ENCODE results near the gene BMPR1A.

BMPR1A gene

DNA sequence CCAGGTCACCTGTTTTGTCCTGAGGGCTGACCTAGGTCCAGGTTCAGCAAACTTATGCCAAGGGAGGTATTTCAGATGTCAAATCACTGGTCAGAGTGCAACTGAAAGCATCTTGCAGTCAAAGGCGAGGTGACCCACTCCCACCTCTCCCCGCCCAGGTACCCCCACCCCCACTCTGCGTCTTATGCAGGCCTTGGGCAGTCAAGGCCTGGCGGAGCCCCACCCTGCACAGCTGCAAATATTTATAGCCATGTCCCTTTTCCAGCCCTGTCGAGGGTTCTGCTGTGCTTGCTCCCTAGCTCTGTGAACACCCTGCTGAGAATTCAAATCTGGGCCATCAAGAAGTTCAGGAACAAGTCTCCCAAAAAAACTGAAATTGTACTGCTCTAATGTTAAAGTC is 40.6 kb upstream of the BMPR1A start:
- H3K4me3 ChIP-seq (ENCODE audit: low read depth, low read length) = no peak overlapping the region
- CTCF ChIA-PET = interaction anchor here (0.6 to 1.7 kb wide), 6 partner anchors 16 to 193 kb away, joined by 3 to 5 read pairs (median 4); no protein-coding TSS in a partner anchor
- no peak for DNase-seq (ENCODE audit: low read depth, low spot score)
- POLR2A ChIA-PET = no interaction called here
- TF ChIP-seq, protein P1, sequence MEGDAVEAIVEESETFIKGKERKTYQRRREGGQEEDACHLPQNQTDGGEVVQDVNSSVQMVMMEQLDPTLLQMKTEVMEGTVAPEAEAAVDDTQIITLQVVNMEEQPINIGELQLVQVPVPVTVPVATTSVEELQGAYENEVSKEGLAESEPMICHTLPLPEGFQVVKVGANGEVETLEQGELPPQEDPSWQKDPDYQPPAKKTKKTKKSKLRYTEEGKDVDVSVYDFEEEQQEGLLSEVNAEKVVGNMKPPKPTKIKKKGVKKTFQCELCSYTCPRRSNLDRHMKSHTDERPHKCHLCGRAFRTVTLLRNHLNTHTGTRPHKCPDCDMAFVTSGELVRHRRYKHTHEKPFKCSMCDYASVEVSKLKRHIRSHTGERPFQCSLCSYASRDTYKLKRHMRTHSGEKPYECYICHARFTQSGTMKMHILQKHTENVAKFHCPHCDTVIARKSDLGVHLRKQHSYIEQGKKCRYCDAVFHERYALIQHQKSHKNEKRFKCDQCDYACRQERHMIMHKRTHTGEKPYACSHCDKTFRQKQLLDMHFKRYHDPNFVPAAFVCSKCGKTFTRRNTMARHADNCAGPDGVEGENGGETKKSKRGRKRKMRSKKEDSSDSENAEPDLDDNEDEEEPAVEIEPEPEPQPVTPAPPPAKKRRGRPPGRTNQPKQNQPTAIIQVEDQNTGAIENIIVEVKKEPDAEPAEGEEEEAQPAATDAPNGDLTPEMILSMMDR (IDR thresholded peaks at IDR 0.05; ENCODE audit: insufficient read depth, low read length, missing control alignments) = no peak

DNA sequence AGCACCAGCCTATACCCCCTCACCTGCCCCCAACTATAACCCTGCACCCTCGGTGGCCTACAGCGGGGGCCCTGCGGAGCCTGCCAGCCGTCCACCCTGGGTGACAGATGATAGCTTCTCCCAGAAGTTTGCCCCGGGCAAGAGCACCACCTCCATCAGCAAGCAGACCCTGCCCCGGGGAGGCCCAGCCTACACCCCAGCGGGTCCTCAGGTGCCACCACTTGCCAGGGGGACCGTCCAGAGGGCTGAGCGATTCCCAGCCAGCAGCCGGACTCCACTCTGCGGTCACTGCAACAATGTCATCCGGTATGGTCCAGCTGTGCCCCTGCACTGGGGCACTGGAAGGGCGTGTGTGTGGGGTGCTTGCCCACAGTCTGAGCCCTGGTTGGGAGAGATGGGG is 40.0 kb upstream of the BMPR1A start:
- DNase-seq (ENCODE audit: low read depth, low spot score) = no peak
- ChIA-PET CTCF (no interaction called here), POLR2A (no interaction called here)
- no peak overlapping the region for H3K4me3 ChIP-seq (ENCODE audit: low read depth, low read length)
- TF ChIP-seq, protein P1 (IDR thresholded peaks at IDR 0.05; ENCODE audit: insufficient read depth, low read length, missing control alignments) = no peak

DNA sequence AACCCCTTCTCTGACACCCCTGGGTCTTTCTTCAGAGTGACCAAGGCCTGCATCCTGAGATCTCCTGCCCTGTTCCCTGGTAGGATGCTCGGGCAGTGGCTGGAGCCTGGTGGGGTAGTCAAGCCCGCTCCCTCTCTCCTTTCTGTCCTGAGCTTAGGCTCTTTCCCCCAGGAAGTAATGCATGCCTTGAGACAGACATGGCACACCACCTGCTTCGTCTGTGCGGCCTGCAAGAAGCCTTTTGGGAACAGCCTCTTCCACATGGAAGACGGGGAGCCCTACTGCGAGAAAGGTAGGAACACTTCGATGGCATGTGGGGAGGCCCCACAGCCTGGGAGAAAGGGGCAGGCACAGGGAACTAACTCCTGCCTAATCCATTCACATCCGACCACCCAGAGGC is 37.9 kb upstream of the BMPR1A start:
- DNase-seq (ENCODE audit: low read depth, low spot score) = no peak
- TF ChIP-seq, protein P1 (IDR thresholded peaks at IDR 0.05; ENCODE audit: insufficient read depth, low read length, missing control alignments) = no peak
- no peak overlapping the region for H3K4me3 ChIP-seq (ENCODE audit: low read depth, low read length)
- POLR2A ChIA-PET = no interaction called here
- CTCF ChIA-PET = interaction anchor here (1.6 kb wide), 1 partner anchor 182 kb away, joined by 7 read pairs; no protein-coding TSS in a partner anchor

DNA sequence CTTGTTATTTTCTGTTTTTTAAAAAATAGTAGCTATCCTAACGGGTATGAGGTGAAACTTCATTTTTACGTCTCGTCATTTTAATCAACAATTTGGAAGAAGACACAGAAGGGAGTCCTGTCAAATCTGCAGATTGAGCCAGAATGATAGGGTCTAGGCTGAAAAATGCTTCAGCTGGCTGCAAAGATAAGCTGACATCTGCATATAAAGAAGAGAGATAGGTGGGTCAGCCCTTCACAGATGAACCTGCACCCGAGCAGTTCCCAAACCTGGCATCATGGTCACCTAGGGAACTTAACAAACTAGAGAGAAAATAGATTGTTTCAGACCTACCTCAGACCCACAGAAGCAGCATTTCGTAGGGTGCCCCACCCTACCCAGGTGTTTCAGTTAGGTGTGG is 35.2 kb upstream of the BMPR1A start:
- no peak for DNase-seq (ENCODE audit: low read depth, low spot score)
- POLR2A ChIA-PET = no interaction called here
- TF ChIP-seq, protein P1 (IDR thresholded peaks at IDR 0.05; ENCODE audit: insufficient read depth, low read length, missing control alignments) = no peak
- H3K4me3 ChIP-seq (ENCODE audit: low read depth, low read length) = no peak overlapping the region
- CTCF ChIA-PET = interaction anchor here (0.9 to 1.2 kb wide), 2 partner anchors 9 to 27 kb away, joined by 3 read pairs; no protein-coding TSS in a partner anchor

DNA sequence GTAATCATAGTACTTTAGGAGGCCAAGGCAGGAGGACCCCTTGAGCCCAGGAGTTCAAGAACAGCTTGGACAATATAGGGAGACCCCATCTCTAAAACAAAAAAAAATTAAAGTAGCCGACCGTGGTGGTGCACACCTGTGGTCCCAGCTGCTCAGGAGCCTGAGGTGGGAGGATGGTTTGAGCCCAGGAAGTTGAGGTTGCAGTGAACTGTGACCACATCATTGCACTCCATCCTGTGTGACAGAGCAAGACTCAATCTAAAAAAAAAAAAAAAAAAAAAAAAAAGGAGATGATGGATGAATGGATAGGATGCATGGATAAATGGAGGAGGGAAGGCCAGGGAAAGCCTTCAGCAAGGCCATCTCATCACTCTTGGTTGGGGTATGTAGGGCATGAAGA is 33.4 kb upstream of the BMPR1A start:
- TF ChIP-seq, protein P1 (IDR thresholded peaks at IDR 0.05; ENCODE audit: insufficient read depth, low read length, missing control alignments) = no peak
- no peak overlapping the region for H3K4me3 ChIP-seq (ENCODE audit: low read depth, low read length)
- DNase-seq (ENCODE audit: low read depth, low spot score) = no peak
- ChIA-PET CTCF (interaction anchor here (2.8 kb wide), 1 partner anchor 177 kb away, joined by 8 read pairs; no protein-coding TSS in a partner anchor), POLR2A (no interaction called here)

DNA sequence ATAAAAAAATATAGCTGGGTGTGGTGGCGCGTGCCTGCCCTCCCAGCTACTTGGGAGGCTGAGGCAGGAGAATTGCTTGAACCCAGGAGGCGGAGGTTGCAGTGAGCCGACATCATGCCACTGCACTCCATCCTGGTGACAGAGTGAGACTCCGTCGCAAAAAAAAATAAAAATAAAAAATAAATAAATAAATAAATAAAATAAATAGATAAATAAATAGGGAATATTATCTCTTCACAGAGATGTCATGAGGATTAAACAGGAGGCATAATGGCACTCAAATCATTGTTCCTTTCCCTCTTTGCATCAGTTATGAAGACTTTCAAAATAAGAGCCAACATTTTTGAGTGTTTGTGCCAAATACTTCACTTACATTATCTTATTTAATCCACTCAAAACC is 32.0 kb upstream of the BMPR1A start:
- no peak for DNase-seq (ENCODE audit: low read depth, low spot score)
- H3K4me3 ChIP-seq (ENCODE audit: low read depth, low read length) = no peak overlapping the region
- POLR2A ChIA-PET = no interaction called here
- TF ChIP-seq, protein P1 (IDR thresholded peaks at IDR 0.05; ENCODE audit: insufficient read depth, low read length, missing control alignments) = no peak
- CTCF ChIA-PET = interaction anchor here (2.8 kb wide), 1 partner anchor 176 kb away, joined by 8 read pairs; no protein-coding TSS in a partner anchor
